ENCODE measurements around the gene ADCY5.

ADCY5 gene

GRCh38 chr3:123337948-123338619 lies 110.8 kb downstream of the ADCY5 start:
- DNase-seq = no peak

- DNase-seq = no peak
Observed at GRCh38 chr3:123337226-123337625, 111.7 kb downstream of the ADCY5 start.

- no peak for DNase-seq
Observed at GRCh38 chr3:123336441-123336851, 112.4 kb downstream of the ADCY5 start.

- no peak for DNase-seq
Observed at GRCh38 chr3:123336001-123336400, 112.9 kb downstream of the ADCY5 start.

GRCh38 chr3:123335007-123335670 lies 113.8 kb downstream of the ADCY5 start:
- no peak for DNase-seq

- no peak for DNase-seq
Observed at GRCh38 chr3:123334056-123334455, 114.8 kb downstream of the ADCY5 start.

GRCh38 chr3:123333401-123333800 lies 115.5 kb downstream of the ADCY5 start:
- no peak for DNase-seq

GRCh38 chr3:123332124-123332641 lies 116.7 kb downstream of the ADCY5 start:
- DNase-seq = no peak

GRCh38 chr3:123331651-123332050 lies 117.2 kb downstream of the ADCY5 start:
- no peak for DNase-seq

GRCh38 chr3:123331006-123331405 lies 117.9 kb downstream of the ADCY5 start:
- DNase-seq = no peak

GRCh38 chr3:123330441-123330991 lies 118.4 kb downstream of the ADCY5 start:
- DNase-seq = no peak

GRCh38 chr3:123329636-123330340 lies 119.1 kb downstream of the ADCY5 start:
- DNase-seq = no peak

GRCh38 chr3:123328851-123329635 lies 119.8 kb downstream of the ADCY5 start:
- peak; percentile 34 for DNase-seq

GRCh38 chr3:123327956-123328850 lies 120.7 kb downstream of the ADCY5 start:
- no peak for DNase-seq

- DNase-seq = no peak
Observed at GRCh38 chr3:123327480-123327879, 121.4 kb downstream of the ADCY5 start.

- DNase-seq = no peak
Observed at GRCh38 chr3:123326531-123326930, 122.4 kb downstream of the ADCY5 start.

GRCh38 chr3:123325766-123326256 lies 123.1 kb downstream of the ADCY5 start:
- DNase-seq = no peak

GRCh38 chr3:123324880-123325765 lies 123.8 kb downstream of the ADCY5 start:
- DNase-seq = no peak

GRCh38 chr3:123323781-123324180 lies 125.1 kb downstream of the ADCY5 start:
- no peak for DNase-seq

- DNase-seq = no peak
Observed at GRCh38 chr3:123322866-123323265, 126.0 kb downstream of the ADCY5 start.
